Left renal pelvis (tissue), 4 donors: ENCODE measurements around the gene DOK6. TPM values are rescaled to one million over a fixed set of nuclear protein-coding genes. Genes with fewer than 3 reads are reported as not detected.
"Not testable (repeated sequence)": the region's sequence is repeated elsewhere in the genome, so short reads cannot be mapped to it uniquely, and the experiment has no call there.

ENCODE experiments used
- DNase-seq, 4 donors: peaks; one replicate each; pipeline ENCODE4 v3.0.0-alpha.2; 2013; ENCODE audit warnings: low read depth in 4 of 4, low spot score in 3 of 4
- polyA plus RNA-seq, 4 donors: library from polyadenylated mRNA; unstranded; fragments of 120-200 nt; gene quantifications; one replicate each; pipeline ENCODE4 v1.2.1, GENCODE V29; 2013; ENCODE audit not compliant: insufficient read length in 4 of 4

DOK6 gene
- polyA plus RNA-seq: 10 to 100 TPM in 3 of 4 donors, 1 to 10 TPM in 1; 6.6 to 19.2 (median 16.9) TPM

DNA sequence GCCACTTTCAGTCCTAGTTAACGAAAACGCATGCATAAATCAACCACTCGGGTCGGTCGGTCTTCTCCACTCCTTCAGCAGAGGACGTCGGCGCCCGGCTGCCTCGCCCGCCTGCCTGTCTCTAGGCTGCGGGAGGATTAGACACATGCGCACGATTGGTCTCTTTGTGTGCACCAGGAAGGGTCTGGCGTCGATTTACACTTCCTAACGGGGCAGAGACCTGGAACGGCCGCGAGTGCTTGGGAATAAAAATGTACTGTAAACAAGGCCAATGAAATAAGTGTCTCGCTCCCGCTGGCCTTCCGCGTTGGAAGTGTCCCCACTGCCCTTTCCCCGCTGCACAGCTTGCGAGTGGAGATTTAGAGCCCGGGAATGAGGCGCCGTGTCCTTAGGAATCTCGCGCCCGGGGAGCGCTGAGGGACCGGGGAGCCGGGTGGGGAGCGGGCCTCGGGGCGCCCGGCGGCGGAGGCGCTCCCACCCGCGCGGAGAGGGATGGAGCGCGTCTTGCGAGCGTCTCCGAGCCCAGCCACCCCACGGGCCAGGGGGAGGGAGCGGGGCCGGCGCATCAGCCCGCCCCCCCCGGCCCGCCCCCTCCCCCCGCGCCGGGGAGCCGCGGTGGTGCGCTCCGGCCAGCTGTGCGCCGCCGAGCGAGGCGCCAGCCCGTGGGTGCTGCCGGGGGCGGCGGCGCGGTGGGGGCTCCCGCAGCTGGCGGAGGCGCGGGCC, at the start of gene DOK6:
DOK6 (plus strand) TSS at position 636 of the 723 bp plus-strand sequence.
- peak in 3 of 4 donors; percentile 53 to 63 (median 62) for DNase-seq

GRCh38 chr18:69353023-69353422, 47.7 kb upstream of the DOK6 start:
- DNase-seq: no peak

DNA sequence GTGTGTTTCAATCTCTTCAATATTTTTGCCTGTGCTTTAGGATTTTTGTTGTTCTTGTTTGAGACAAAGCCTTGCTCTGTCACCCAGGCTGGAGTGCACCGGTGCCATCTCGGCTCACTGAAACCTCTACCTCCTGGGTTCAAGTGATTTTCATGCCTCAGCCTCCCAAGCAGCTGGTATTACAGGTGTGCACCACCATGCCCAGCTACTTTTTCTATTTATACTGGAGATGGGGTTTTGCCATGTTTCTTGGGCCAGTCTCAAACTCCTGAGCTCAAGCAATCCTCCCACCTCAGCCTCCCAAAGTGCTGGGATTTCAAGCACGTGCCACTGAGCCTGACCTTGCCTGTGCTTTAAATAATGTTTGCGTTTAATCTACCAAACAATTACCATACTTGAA, 43.1 kb upstream of the DOK6 start:
- no peak for DNase-seq

GRCh38 chr18:69358212-69358895, 42.3 kb upstream of the DOK6 start:
- no peak for DNase-seq

DNA sequence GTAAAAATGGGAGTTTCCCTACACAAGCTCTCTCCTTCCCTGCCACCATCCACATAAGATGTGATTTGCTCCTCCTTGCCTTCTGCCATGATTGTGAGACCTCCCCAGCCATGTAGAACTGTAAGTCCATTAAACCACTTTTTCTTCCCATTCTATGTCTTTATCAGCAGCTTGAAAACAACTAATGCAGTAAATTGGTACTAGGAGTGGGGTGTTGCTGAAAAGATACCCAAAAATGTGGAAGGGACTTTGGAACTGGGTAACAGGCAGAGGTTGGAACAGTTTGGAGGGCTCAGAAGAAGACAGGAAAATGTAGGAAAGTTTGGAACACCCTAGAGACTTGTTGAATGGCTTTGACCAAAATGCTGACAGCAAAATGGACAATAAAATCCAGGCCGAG, 40.9 kb upstream of the DOK6 start:
- DNase-seq: not testable (repeated sequence)

- no peak for DNase-seq
These were observed 35.8 kb upstream of the DOK6 start for GRCh38 chr18:69364930-69365329.

- DNase-seq: no peak
These were observed 35.0 kb upstream of the DOK6 start for GRCh38 chr18:69365658-69366057.

- no peak for DNase-seq
These were observed 33.6 kb upstream of the DOK6 start for GRCh38 chr18:69367104-69367503.

- DNase-seq: no peak
These were observed 29.0 kb upstream of the DOK6 start for GRCh38 chr18:69371729-69372128.

GRCh38 chr18:69380324-69380723, 20.4 kb upstream of the DOK6 start:
- no peak for DNase-seq

- no peak for DNase-seq
These were observed 17.5 kb upstream of the DOK6 start for GRCh38 chr18:69383186-69383585.

DNA sequence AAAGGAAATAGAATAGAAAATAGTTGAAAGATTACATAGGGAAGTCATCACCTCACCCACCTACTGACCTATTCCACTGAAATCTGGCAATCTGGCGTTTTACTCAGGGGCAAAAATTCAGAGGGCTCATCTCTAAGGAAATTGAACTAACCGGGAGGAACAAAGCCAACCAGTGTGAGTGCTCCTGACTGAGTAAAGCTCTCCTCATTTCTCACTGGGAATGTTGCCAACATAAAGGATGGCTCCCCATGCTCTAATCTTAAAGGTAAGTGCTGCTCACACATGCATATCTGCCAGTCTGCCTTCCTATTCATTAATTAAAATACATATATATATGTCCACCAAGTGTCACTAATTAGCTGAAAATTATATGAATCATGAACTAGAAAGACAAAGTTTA, 13.5 kb upstream of the DOK6 start:
- no peak for DNase-seq

GRCh38 chr18:69388222-69388621, 12.5 kb upstream of the DOK6 start:
- no peak for DNase-seq

DNA sequence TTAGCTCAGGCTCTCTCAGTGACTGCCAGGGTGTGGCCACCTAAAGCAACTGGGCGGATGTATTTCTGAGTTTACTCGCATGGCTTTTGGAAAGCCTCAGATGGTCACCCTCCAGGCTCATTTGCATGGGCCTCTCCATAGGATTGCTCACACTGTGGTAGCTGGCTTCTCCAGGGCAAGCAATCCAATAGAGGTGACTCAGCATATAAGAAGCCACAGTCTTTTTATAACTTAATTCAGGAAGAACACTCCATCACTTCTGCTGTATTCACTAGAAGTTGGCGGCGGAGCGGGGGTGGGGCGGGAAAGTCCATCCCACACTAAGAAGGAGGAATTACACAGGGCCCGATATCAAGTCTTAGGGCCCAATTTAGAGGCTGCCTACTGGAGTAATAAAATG, 3.6 kb upstream of the DOK6 start:
- no peak for DNase-seq

GRCh38 chr18:69399253-69399652, 1.4 kb upstream of the DOK6 start:
- no peak for DNase-seq

- DNase-seq: no peak
These were observed 213 bp downstream of the DOK6 start for GRCh38 chr18:69400976-69401225.

DNA sequence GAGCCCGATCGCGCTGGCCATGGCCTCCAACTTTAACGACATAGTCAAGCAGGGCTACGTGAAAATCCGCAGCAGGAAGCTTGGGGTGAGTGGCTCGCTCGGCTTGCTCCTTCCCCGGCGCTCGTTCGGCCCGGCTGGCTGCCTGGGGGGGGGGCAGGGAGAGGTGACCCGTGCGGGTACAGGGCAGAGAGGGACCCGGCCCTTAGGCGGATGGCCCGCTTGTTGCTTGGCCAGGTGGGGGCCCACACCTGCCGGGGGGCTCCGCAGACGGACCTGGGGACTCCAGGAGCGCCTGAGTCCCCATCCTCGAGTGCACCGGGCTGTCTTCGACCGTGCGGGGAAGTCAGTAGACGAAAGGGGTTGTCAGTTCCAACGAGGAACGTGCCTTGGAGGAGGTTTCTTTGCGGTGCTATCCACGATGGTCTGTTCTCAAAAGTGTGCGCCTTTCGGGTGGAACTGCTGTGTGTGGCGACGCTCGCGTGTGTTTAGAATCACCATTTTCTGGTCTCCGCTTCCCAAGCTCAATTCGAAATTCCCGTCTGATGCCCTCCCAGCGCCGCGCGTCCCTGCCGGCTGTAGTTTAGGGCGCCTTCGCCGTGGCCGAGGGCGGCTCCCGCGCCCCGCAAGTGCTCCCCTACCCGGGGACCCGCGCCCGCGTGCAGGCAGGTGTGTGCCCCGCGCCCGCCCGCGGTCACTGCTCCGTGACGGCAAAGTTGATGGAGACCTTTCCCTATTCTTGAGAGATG, 711 bp downstream of the DOK6 start:
- DNase-seq: peak in 1 of 4 donors; percentile 29

GRCh38 chr18:69401972-69402532, 1.4 kb downstream of the DOK6 start:
- no peak for DNase-seq

- peak in 1 of 4 donors; percentile 19 for DNase-seq
These were observed 1.9 kb downstream of the DOK6 start for GRCh38 chr18:69402533-69402989.

DNA sequence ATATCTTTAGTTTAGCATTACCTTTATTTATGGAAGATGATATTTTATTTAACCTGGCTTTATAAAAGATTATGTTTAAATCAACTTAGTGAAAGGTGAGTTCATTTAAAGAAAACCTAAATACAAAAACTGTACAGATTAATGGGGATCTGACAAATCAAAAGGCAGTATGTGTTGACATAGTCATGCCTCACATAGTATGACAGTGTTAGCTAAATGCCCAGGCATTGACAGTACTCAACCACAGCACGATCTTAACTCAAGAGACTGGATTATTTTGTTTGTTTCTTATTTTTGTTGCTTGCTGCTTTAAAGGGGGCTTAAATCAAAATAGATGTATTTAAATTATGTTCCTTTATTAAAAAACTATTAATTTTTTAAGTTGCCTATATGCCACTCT, 7.8 kb downstream of the DOK6 start:
- no peak for DNase-seq

DNA sequence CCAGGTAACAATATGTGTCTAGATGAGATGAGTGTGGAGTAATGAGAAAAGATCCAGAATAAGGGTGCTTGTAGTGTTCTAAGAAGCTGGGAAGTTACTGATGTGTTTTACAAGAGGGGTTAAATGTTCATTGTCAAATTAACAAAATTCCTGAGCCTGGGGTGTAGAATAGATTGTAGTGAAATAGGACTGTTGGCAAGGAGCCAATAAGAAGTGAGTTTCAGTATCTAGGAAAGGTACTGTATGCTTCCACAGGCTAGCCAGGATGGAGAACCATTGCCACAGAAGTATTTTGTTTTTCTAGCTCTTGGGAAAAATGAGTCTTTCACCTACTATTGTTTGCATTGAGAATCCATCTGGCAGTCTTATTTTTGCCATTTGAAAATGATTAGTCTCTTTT, 10.5 kb downstream of the DOK6 start:
- no peak for DNase-seq
